A673 (cell line): ENCODE results near the gene KCTD14. TPM values are rescaled to one million over a fixed set of nuclear protein-coding genes. Genes with fewer than 3 reads are reported as not detected.
"Not testable (repeated sequence)": the region's sequence is repeated elsewhere in the genome, so short reads cannot be mapped to it uniquely, and the experiment has no call there.

Experiments
- BruUV-seq: library from RNA; stranded (reverse); fragments of 400-500 nt; replicated peaks from 2 replicates; lab custom pipeline; 2021; lab: Mats Ljungman, UMichigan
- CTCF ChIA-PET: fragments of 300-600 bp; sonication (Branson Sonifier 250); formaldehyde crosslinking; loops from one replicate; lab custom pipeline; 2022; ENCODE audit warnings: antibody characterized with exemption; lab: Charles Lee
- POLR2A ChIA-PET: fragments of 300-600 bp; sonication (Branson Sonifier 250); formaldehyde crosslinking; loops from one replicate; lab custom pipeline; 2022; ENCODE audit warnings: antibody characterized with exemption; ENCODE audit not compliant: low non-redundant PET; lab: Charles Lee
- DNase-seq: peaks from one replicate; pipeline ENCODE4 v3.0.0-alpha.2; 2015; ENCODE audit warnings: low spot score
- H3K27ac ChIP-seq: fragments of 200-600 bp; sonication (generic); 2 replicates; pipeline ENCODE4 v1.5.1; 2016; ENCODE audit warnings: mixed run types, low read depth, mild to moderate bottlenecking, mixed read lengths, antibody characterized with exemption, low read length; ENCODE audit not compliant: poor library complexity, severe bottlenecking
- H3K27me3 ChIP-seq: fragments of 200-600 bp; sonication (generic); replicated peaks from 2 replicates; pipeline ENCODE4 v1.6.1; 2017; ENCODE audit warnings: mixed run types, low read depth, mild to moderate bottlenecking, mixed read lengths, antibody characterized with exemption, low read length; ENCODE audit not compliant: insufficient read depth, poor library complexity
- H3K36me3 ChIP-seq: fragments of 200-600 bp; sonication (generic); 2 replicates; pipeline ENCODE4 v1.6.1; 2016; ENCODE audit warnings: mixed run types, mild to moderate bottlenecking, mixed read lengths, antibody characterized with exemption, low read length; ENCODE audit not compliant: insufficient read depth, poor library complexity, severe bottlenecking
- H3K4me1 ChIP-seq: fragments of 200-600 bp; sonication (generic); 2 replicates; pipeline ENCODE4 v1.6.1; 2017; ENCODE audit warnings: mixed run types, mild to moderate bottlenecking, mixed read lengths, antibody characterized with exemption, low read length; ENCODE audit not compliant: insufficient read depth, poor library complexity, severe bottlenecking
- H3K4me3 ChIP-seq: fragments of 200-600 bp; sonication (generic); 2 replicates; pipeline ENCODE4 v1.5.1; 2016; ENCODE audit warnings: low read depth, mixed run types, mild to moderate bottlenecking, mixed read lengths, low read length; ENCODE audit not compliant: poor library complexity, severe bottlenecking
- H3K9me3 ChIP-seq: fragments of 200-600 bp; sonication (generic); 2 replicates; pipeline ENCODE4 v1.6.1; 2016; ENCODE audit warnings: mixed run types, low read depth, mild to moderate bottlenecking, mixed read lengths, antibody characterized with exemption, low read length; ENCODE audit not compliant: poor library complexity, severe bottlenecking
- EZH2 ChIP-seq: fragments of 200-600 bp; sonication (generic); IDR thresholded peaks from 2 replicates; pipeline ENCODE4 v1.6.1; 2017; ENCODE audit warnings: borderline replicate concordance, low read depth, mild to moderate bottlenecking, mixed read lengths, antibody characterized with exemption, low read length; ENCODE audit not compliant: poor library complexity, severe bottlenecking
- intact Hi-C: fragments of 100-400 bp; cut with micrococcal nuclease; formaldehyde crosslinking; loops from one replicate; pipeline ENCODE4 v1.10.0; 2022; ENCODE audit not compliant: unreplicated experiment
- total RNA-seq: library from RNA; stranded (reverse); gene quantifications from 2 replicates; pipeline ENCODE4 v1.2.3, GENCODE V29; 2021
- TF ChIP-seq, protein P1 (sequence below): fragments of 300-800, 200-600 bp; sonication (generic); conservative IDR thresholded peaks from 2 replicates; pipeline ENCODE4 v1.5.1; 2017; ENCODE audit warnings: low read depth, mild to moderate bottlenecking, antibody characterized with exemption, low read length, moderate library complexity, mixed read lengths

Gene KCTD14
- total RNA-seq, 1 experiment from 2014 or later, result 0.45 TPM

- ChIA-PET POLR2A (no interaction called here), CTCF (no interaction called here)
- Histone ChIP-seq H3K9me3 (no peaks in the 10 kb centered on the region), H3K4me1 (peaks cover 9% of the 10 kb centered on the region), H3K36me3 (peaks cover 25% of the 10 kb centered on the region), H3K27me3 (no peaks in the 10 kb centered on the region), H3K4me3 (no peak overlapping the region), H3K27ac (no peak overlapping the region)
- BruUV-seq, result no TSS peak
- intact Hi-C loops, result loop anchor here (10.0 kb wide), 1 partner anchor 356 kb away; the partner anchor contains the start of gene CLNS1A
- DNase-seq, result no peak
- TF ChIP-seq, protein P1, sequence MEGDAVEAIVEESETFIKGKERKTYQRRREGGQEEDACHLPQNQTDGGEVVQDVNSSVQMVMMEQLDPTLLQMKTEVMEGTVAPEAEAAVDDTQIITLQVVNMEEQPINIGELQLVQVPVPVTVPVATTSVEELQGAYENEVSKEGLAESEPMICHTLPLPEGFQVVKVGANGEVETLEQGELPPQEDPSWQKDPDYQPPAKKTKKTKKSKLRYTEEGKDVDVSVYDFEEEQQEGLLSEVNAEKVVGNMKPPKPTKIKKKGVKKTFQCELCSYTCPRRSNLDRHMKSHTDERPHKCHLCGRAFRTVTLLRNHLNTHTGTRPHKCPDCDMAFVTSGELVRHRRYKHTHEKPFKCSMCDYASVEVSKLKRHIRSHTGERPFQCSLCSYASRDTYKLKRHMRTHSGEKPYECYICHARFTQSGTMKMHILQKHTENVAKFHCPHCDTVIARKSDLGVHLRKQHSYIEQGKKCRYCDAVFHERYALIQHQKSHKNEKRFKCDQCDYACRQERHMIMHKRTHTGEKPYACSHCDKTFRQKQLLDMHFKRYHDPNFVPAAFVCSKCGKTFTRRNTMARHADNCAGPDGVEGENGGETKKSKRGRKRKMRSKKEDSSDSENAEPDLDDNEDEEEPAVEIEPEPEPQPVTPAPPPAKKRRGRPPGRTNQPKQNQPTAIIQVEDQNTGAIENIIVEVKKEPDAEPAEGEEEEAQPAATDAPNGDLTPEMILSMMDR, result no peak
- TF ChIP-seq EZH2, result no peak
Measured at GRCh38 chr11:77990981-77991380, 32.1 kb downstream of the KCTD14 start.

GRCh38 chr11:77986456-77986855 is 36.6 kb downstream of the KCTD14 start:
- H3K4me1 ChIP-seq, H3K9me3 ChIP-seq, POLR2A ChIA-PET, H3K27ac ChIP-seq, CTCF ChIA-PET, H3K27me3 ChIP-seq, H3K4me3 ChIP-seq, intact Hi-C loops, DNase-seq, BruUV-seq: not testable (repeated sequence)
- peaks cover 25% of the 10 kb centered on the region for H3K36me3 ChIP-seq

- Histone ChIP-seq H3K9me3 (no peaks in the 10 kb centered on the region), H3K36me3 (peaks cover 29% of the 10 kb centered on the region), H3K27me3 (no peaks in the 10 kb centered on the region), H3K4me3 (no peak overlapping the region), H3K4me1 (no peaks in the 10 kb centered on the region), H3K27ac (no peak overlapping the region)
- BruUV-seq, result no TSS peak
- ChIA-PET POLR2A (no interaction called here), CTCF (no interaction called here)
- DNase-seq, result no peak
- TF ChIP-seq EZH2, result no peak
- TF ChIP-seq, protein P1, result no peak
- intact Hi-C loops, result no loop called here
Measured at GRCh38 chr11:77981346-77981947, 41.6 kb downstream of the KCTD14 start.

DNA sequence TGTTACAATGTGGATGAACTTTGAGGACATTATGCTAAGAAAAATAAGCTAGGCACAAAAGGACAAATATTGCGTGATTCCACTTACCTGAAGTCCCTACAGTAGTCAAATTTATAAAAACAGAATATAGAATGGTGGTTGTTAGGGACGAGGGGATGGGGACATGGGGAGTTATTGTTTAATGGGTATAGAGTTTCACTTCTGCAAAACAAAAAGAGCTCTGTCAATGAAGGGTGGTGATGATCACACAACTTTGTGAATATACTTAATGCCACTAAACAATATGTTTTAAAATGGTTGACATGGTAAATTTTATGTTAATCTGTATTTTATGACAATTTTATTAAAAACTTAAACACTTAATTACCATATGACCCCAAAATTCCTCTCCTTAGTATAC is 54.7 kb downstream of the KCTD14 start:
- ChIA-PET CTCF (no interaction called here), POLR2A (interaction anchor here (0.8 kb wide), 1 partner anchor 17 kb away, joined by 3 read pairs; no protein-coding TSS in a partner anchor)
- intact Hi-C loops, result no loop called here
- DNase-seq, result no peak
- Histone ChIP-seq H3K4me1 (no peaks in the 10 kb centered on the region), H3K4me3 (no peak overlapping the region), H3K9me3 (no peaks in the 10 kb centered on the region), H3K27me3 (no peaks in the 10 kb centered on the region), H3K36me3 (no peaks in the 10 kb centered on the region), H3K27ac (no peak overlapping the region)
- no TSS peak for BruUV-seq
- TF ChIP-seq EZH2, result no peak
- TF ChIP-seq, protein P1, result no peak
